Stimulated activated naive B cell treated with anti-CD40 and anti-IgM and Interleukin-4, amounts not matched to agents 10 μg/mL and 1 μg/mL and 100 μg/mL, for 72 hours (primary cell): ENCODE results near the gene TBX10.
"Not testable (repeated sequence)": the region's sequence is repeated elsewhere in the genome, so short reads cannot be mapped to it uniquely, and the experiment has no call there.

Source experiments
- ATAC-seq, 2 donors: fragments of 150-1000 bp; cut with Tn5 transposase; replicated peaks; 2 replicates each; pipeline ENCODE4 v1.10.0; 2021; ENCODE audit warnings: moderate library complexity in 1 of 2
- DNase-seq: peaks from one replicate; pipeline ENCODE4 v3.0.0; 2021
- H3K27ac Mint-ChIP-seq: one replicate; pipeline ENCODE4 v1.8.0; 2022; ENCODE audit warnings: mild to moderate bottlenecking, mixed read lengths
- H3K27me3 Mint-ChIP-seq, 2 donors: one replicate each; pipeline ENCODE4 v1.8.0; 2022; ENCODE audit warnings: mixed read lengths in 2 of 2
- H3K36me3 Mint-ChIP-seq, 2 donors: one replicate each; pipeline ENCODE4 v1.8.0; 2022; ENCODE audit warnings: mixed read lengths in 2 of 2, mild to moderate bottlenecking in 1 of 2
- H3K4me1 Mint-ChIP-seq, 2 donors: one replicate each; pipeline ENCODE4 v1.8.0; 2022; ENCODE audit warnings: mixed read lengths in 2 of 2, mild to moderate bottlenecking in 1 of 2
- H3K4me3 Mint-ChIP-seq, 2 donors: one replicate each; pipeline ENCODE4 v1.8.0; 2022; ENCODE audit warnings: mild to moderate bottlenecking in 2 of 2, mixed read lengths in 2 of 2, moderate library complexity in 1 of 2
- H3K9me3 Mint-ChIP-seq, 2 donors: one replicate each; pipeline ENCODE4 v1.8.0; 2022; ENCODE audit warnings: mixed read lengths in 2 of 2, mild to moderate bottlenecking in 1 of 2

Gene TBX10

DNA sequence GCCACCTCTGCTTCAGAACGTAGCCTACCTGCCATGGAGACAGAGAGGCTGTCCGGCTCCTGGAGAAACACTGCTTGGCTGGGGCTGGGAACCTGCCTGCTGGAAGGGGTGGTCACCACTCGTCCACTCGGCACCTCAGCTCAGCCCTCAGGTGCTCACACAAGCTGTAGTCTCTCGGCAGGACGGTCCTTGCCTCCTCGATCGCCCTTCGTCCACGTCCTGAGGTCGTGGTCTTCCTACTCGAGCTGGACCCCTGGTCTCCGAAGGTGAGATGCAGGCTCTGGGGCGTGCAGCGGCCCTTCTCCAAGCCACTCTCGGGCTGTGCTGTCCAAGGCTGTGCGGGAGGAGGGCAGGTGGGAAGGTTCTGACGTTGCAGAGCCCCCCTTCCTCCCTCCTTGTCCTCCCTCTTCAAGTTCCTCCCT is at the start of gene TBX10:
Gene TBX10 (minus strand): TSS at position 326 of the 422 bp plus-strand sequence. CDS start 291 bp downstream, at position 35.
- DNase-seq (no peak), ATAC-seq (no peak)
- Mint-ChIP-seq H3K4me1 (peaks cover 12 to 16% of the 10 kb centered on the region in 2 donors), H3K27me3 (peaks cover 3 to 5% of the 10 kb centered on the region in 2 donors), H3K9me3 (no peaks in the 10 kb centered on the region), H3K4me3 (no peak within 1 kb of the TSS), H3K27ac (peak within 1 kb of the TSS; percentile 31), H3K36me3 (no peaks in the 10 kb centered on the region)

DNA sequence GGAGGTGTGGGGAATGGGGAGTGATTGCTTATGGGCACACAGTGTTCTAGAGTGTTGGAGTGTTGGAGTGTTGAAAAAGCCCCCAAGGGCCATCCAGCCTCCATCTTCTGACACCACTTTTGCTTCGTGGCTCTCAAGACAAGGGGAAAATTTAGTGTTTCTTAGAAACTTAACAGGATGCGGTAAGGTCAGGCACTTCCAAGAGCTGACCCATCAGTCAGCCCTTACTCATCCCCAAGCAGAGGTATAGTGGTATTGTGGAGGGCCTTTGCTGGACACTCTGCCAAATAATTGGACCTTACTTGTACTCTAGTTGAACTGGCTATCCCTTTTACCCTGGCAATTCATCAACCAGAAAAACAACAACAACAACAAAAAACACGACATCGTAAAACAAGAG is 49.6 kb upstream of the TBX10 start:
- H3K27ac Mint-ChIP-seq: no peak overlapping the region
- no peaks in the 10 kb centered on the region for H3K9me3 Mint-ChIP-seq

DNA sequence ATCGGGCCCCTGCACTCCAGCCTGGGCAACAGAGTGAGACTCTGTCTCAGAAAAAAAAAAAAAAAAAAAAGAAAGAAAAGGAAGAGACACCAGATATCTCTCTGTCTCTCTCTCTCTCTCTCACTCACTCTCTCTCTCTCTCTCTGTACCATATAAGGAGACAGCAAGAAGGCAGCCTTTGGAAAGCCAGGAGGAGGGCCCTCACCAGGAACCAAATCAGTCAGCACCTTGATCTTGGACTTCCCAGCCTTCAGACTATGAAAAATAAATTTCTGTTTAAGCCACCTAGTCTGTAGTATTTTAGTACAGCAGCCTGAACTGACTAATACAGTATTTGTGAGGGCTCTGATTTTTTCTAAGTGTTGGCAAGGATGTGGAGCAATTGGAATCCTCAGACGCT is 48.4 kb upstream of the TBX10 start:
- no peak for DNase-seq
- no peak overlapping the region for H3K4me3 Mint-ChIP-seq
- H3K9me3 Mint-ChIP-seq: no peaks in the 10 kb centered on the region
- ATAC-seq: no peak
- H3K27me3 Mint-ChIP-seq: no peaks in the 10 kb centered on the region
- H3K27ac Mint-ChIP-seq: no peak overlapping the region
- H3K36me3 Mint-ChIP-seq: no peaks in the 10 kb centered on the region
- H3K4me1 Mint-ChIP-seq: peaks cover 2 to 12% of the 10 kb centered on the region in 2 donors

More for the DNA sequence above, 49.6 kb upstream of the TBX10 start:
- no peaks in the 10 kb centered on the region for H3K27me3 Mint-ChIP-seq
- H3K36me3 Mint-ChIP-seq: no peaks in the 10 kb centered on the region
- no peak for DNase-seq
- H3K4me1 Mint-ChIP-seq: peaks cover 2 to 12% of the 10 kb centered on the region in 2 donors
- no peak for ATAC-seq
- H3K4me3 Mint-ChIP-seq: no peak overlapping the region

DNA sequence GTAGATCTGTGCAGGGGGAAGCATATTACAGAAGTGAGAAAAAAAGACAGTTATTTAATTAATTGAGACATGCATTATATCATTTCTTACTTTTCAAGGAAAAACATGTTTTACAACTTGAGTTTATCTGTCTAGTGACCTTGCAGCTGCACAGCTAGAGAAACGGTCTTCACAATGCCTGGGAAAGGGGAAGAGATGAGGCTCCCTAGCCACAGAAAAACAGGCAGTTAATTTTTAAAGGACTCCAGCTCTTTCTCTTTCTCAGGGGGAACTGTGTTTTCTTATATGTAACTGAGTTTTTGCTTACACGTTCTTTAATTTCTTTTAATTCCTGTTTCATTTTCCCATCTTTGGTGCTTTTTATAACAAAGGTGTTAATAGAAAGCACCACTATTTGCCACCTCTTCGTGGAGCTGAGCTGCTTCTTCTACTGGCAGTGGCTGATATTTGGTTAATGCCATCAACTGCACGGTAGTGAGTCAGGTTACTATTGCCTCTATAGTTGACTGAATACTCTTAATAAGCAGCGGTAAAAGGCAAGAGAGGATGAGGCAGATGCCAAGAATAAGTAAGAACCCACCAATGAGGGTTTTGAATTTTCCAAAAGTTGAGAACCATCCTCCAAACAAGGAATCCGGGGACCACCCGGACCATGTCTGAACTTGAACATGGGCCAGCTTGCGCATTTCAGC is 46.2 kb upstream of the TBX10 start:
- H3K4me3 Mint-ChIP-seq, ATAC-seq, DNase-seq, H3K36me3 Mint-ChIP-seq, H3K27ac Mint-ChIP-seq, H3K27me3 Mint-ChIP-seq, H3K9me3 Mint-ChIP-seq: not testable (repeated sequence)
- peaks cover 2 to 12% of the 10 kb centered on the region in 2 donors for H3K4me1 Mint-ChIP-seq

DNA sequence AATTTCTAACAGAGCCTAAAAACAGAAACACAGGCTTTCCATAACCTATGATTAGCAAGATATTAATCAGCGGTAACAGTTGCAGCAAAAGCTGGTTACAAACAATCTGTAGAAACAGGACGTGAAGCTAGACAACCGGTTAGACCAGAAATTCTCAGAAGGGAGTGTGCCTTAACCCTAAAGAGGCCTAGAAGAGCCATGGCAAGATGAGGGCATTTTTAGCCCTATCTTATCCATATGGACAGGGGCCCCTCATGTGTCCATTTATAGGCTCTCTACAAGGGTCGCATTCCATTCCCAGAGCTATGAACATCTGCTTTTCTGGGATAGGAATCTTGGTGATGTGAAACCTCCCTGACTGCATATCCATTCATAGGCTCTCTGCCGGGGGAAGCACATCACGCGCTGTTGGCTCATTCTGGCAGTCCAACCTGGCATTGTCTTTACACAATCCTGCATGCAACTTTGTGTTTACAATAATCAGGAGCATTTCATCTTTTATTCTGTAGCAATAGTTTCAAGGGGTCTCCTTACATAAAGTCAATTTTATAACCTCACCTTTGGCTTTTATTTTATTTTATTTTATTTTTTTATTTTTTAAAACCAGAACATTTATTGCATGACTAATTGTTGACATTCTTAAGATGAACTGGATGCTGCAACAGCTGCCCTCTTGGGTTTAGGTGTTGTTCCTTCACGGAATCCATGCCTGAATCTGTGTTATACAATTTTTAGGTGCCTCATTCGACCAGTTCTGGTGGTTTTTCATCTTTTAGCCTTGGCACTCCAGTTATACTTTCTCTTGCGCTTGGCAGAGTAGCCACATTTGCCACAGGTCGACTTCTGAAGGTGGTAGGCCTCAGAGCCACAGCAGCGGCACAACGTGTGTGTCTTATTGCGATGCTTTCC is 42.8 kb upstream of the TBX10 start:
- not testable (repeated sequence) for H3K27me3 Mint-ChIP-seq, ATAC-seq, DNase-seq, H3K9me3 Mint-ChIP-seq, H3K27ac Mint-ChIP-seq, H3K4me1 Mint-ChIP-seq, H3K36me3 Mint-ChIP-seq, H3K4me3 Mint-ChIP-seq

DNA sequence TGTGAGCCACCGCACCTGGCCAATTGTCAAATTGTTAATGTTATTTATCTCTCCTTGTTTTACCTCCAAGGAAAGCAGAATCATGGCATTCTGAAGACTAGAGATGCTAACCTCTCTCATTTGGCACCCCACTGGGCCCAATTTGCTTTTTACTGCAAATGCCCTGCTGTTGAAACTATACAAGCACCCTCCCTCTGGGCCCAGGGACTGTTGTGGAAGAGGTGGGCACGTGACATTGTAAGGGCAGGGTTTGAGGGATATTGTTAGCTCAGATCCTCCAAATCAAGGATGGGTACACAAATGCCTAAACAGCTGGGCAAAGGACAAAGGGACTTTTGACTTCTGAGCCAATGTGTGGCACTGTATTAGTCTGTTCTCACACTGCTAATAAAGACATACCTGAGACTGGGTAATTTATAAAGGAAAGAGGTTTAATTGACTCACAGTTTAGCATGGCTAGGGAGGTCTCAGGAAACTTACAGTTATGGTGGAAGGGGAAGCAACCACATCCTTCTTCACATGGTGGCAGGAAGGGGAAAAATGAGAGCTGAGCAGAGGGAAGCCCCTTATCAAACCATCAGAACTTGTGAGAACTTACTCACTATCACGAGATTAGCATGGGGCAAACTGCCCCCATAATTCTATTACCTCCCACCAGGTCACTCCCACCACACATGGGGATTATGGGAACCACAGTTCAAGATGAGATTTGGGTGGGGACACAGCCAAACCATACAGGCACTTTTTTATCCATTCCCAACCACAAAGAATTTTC is 41.3 kb upstream of the TBX10 start:
- Mint-ChIP-seq H3K27ac (no peak overlapping the region), H3K4me1 (peaks cover 3% of the 10 kb centered on the region in 2 donors), H3K4me3 (no peak overlapping the region), H3K27me3 (peaks cover 0 to 5% of the 10 kb centered on the region in 2 donors), H3K36me3 (peaks cover 0 to 3% of the 10 kb centered on the region in 2 donors), H3K9me3 (peaks cover 2 to 5% of the 10 kb centered on the region in 2 donors)
- ATAC-seq: no peak
- DNase-seq: no peak

DNA sequence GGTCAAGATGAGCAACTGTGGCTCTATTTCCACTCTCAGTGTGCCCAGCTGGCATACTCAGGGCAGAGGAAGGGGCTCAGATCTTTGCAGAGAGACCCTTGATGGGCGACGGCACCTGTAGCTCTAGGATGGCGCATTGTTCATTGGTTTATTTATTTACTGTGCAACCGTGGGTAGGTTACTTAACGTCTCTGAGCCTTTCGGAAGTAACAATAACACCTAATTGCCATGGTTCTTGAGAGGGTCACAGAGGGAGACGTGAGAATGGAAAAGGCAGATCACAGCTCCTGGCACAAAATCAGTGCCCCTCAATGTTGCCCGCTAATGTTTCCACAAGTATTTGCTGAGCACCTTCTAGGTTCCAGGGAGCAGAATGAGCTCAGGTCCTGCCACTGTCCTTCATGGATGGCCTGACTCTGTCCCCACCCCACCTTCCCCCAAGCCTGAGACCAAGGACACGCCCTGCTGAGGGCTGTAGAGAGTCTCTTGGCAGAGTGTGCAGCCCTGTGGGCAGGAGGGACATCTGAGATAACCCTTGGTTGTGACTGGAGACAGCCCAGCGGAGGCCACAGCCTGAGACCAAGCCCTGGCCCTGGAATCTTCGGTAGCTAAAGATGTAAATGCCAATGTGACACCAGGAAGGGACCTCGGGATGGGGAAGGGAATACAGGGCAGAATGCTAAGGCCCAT is 35.6 kb upstream of the TBX10 start:
- Mint-ChIP-seq H3K9me3 (no peaks in the 10 kb centered on the region), H3K4me3 (no peak overlapping the region), H3K36me3 (no peaks in the 10 kb centered on the region), H3K4me1 (peaks cover 0 to 4% of the 10 kb centered on the region in 2 donors), H3K27me3 (peaks cover 8 to 21% of the 10 kb centered on the region in 2 donors), H3K27ac (no peak overlapping the region)
- ATAC-seq (no peak), DNase-seq (no peak)

DNA sequence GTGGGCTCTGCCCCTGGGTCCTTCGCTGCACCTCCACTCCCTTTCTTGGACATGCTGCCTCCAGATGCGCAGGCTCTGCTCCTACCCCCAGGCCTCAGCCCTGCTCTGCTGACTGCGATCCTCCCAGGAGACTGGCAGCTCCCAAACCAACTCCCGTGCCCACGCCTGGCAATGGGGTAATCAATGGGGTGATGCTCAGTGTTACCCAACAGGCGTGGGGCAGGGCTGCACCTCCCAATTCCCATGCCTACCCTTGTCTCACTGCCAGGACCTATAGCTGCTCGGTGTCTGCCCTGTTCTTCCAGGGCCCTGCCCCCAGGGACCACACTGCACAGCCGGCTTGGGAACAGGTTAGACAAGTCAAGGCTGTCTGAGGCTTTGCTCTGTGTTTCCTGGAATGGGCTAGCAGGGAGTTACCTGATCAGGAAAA is 34.9 kb upstream of the TBX10 start, which contains the start of gene ALDH3B2:
Gene ALDH3B2 (minus strand): TSS at position 182 of the 430 bp plus-strand sequence. CDS start 7,688 bp downstream, outside the sequence.
- Mint-ChIP-seq H3K4me1 (peaks cover 0 to 4% of the 10 kb centered on the region in 2 donors), H3K4me3 (no peak within 1 kb of the TSS), H3K36me3 (no peaks in the 10 kb centered on the region), H3K27ac (no peak within 1 kb of the TSS), H3K27me3 (peaks cover 8 to 21% of the 10 kb centered on the region in 2 donors), H3K9me3 (no peaks in the 10 kb centered on the region)
- ATAC-seq (no peak), DNase-seq (no peak)

DNA sequence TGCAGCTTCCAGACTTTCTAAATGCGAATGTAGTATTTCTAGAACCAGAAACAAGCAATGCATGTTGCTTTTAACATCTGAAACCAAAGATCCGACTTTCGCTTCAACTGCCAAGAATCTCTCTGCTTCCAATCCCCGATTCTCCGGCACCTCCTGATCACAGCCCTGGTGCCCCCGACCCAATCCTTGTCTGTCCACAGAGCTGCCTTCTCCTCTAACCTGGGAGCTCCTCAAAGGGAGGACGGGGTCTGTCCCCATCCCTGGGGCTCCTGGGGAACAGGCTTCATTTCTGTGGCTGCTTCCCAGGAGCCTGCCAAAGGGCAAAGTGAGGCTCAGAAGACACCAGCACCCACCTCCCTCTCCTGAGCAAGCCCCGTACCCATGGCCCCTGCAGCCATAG is 34.3 kb upstream of the TBX10 start:
- Mint-ChIP-seq H3K36me3 (no peaks in the 10 kb centered on the region), H3K27ac (no peak overlapping the region), H3K9me3 (no peaks in the 10 kb centered on the region), H3K27me3 (peaks cover 8 to 21% of the 10 kb centered on the region in 2 donors), H3K4me3 (no peak overlapping the region), H3K4me1 (peaks cover 0 to 4% of the 10 kb centered on the region in 2 donors)
- no peak for DNase-seq
- ATAC-seq: no peak

DNA sequence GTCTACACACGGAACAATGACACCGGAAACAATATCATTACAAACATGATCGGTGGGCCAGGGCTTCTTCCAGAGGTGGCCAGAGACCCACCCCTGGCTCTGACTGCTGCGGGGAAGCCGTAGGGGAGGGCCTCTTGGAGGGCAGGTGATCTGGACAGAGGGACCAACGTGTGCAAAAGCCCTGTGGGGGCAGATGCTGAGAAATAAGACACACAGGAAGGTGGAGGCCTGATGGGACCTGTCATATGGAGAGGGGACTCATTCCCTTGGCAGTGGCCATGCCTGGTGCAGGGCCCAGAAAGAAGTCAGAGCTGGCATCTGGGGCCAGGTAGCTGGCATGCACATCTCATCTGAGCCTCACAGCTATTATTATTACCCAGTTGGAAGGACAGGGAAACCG is 33.8 kb upstream of the TBX10 start:
- H3K36me3 Mint-ChIP-seq: no peaks in the 10 kb centered on the region
- H3K9me3 Mint-ChIP-seq: no peaks in the 10 kb centered on the region
- H3K27me3 Mint-ChIP-seq: peaks cover 8 to 21% of the 10 kb centered on the region in 2 donors
- H3K4me3 Mint-ChIP-seq: no peak overlapping the region
- no peak for DNase-seq
- no peak overlapping the region for H3K27ac Mint-ChIP-seq
- H3K4me1 Mint-ChIP-seq: peaks cover 0 to 4% of the 10 kb centered on the region in 2 donors
- ATAC-seq: no peak

DNA sequence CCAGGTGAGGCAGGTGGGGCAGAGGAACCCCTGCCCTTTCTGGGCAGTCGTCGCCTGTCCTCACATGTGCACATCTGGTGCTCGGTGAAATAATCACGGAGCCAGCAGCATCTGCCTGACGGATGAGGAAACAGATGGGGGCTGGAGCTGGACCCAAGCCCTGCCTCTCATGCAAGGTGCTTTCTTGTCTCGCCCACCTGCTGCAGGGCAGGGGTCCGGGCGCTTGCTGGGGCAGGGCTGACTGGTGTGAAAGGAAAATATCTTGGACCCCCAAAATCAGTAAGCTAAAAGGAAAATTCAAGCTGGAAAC is 31.6 kb upstream of the TBX10 start:
- Mint-ChIP-seq H3K36me3 (no peaks in the 10 kb centered on the region), H3K4me1 (peaks cover 0 to 12% of the 10 kb centered on the region in 2 donors), H3K27ac (peak overlapping the region; percentile 11), H3K27me3 (peaks cover 4 to 21% of the 10 kb centered on the region in 2 donors), H3K4me3 (no peak overlapping the region), H3K9me3 (no peaks in the 10 kb centered on the region)
- no peak for DNase-seq
- no peak for ATAC-seq

DNA sequence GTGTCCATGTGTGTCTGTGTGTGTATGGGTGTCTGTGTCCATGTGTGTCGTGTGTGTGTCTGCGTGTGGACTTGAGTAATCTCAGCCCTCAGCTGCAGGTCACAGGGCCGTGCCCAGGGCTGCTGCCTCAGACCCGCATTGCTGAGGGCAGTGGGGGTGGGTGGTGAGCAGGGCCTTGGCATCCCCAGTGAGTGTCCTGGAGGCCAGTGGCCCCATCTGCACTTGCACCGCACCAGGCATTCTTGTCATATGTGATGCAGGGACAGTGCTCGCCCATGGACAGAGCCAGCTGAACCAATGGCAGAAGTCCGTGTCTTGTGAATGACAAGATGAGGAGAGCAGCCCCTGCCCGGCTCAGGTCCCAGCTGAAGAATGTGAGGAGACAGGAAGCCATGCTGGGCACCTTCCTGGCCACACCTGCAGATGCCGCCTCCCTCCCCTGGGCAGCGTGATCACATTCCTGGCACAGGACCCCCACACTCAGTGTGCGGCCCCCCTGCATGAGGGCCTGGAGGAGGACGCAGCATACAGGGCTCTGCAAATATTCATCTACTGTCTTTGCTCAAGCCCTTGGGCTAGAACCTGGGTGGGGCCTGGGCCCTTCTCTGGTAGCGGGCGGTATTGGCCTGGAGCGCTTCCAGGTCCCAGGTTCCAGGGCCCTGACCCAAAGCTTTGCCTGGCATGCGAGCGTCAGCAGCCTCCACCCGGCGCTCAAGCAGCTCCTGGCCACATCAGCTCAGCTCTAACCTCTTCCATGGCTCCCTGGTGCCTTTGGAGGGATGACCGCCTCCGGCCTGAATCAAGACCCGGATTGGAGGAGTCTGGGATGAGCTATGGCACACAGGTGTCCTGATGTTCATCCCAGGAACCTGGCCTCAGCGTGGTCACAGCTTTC is 31.0 kb upstream of the TBX10 start:
- peaks cover 0 to 12% of the 10 kb centered on the region in 2 donors for H3K4me1 Mint-ChIP-seq
- no peaks in the 10 kb centered on the region for H3K9me3 Mint-ChIP-seq
- no peaks in the 10 kb centered on the region for H3K36me3 Mint-ChIP-seq
- peak overlapping the region; percentile 11 for H3K27ac Mint-ChIP-seq
- H3K27me3 Mint-ChIP-seq: peaks cover 4 to 21% of the 10 kb centered on the region in 2 donors
- H3K4me3 Mint-ChIP-seq: no peak overlapping the region
- ATAC-seq (no peak), DNase-seq (no peak)

DNA sequence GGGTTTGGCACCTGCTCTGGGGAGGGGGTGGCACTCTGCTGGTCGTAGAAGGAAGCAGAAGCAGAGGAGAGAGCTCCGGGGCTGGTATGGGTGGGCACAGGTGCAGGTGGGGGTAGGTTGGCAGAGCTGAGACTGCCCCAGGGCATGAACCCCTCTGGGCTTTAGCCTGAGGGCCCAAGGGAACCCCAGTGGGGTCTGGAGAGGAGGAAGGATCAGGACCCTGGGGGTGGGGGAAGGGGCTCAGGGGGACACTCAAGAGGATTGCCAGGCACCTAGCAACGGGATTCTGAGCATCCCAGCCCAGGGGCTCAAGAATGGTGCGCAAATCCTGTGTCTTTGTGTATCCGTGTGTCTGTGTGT is 28.6 kb upstream of the TBX10 start:
- ATAC-seq (no peak), DNase-seq (no peak)
- Mint-ChIP-seq H3K36me3 (no peaks in the 10 kb centered on the region), H3K27me3 (peaks cover 0 to 1% of the 10 kb centered on the region in 2 donors), H3K4me3 (no peak overlapping the region), H3K9me3 (no peaks in the 10 kb centered on the region), H3K4me1 (peaks cover 0 to 12% of the 10 kb centered on the region in 2 donors), H3K27ac (no peak overlapping the region)
